T-helper 2 cell treated with Interferon-gamma antibody and Interleukin-4, amounts not matched to agents 5 μg/mL and 100 μg/mL, for 36 hours (primary cell): ENCODE data around the gene CTDSP2.
"Not testable (repeated sequence)": the region's sequence is repeated elsewhere in the genome, so short reads cannot be mapped to it uniquely, and the experiment has no call there.

Experiments used
- DNase-seq: peaks from one replicate; pipeline ENCODE4 v3.0.0; 2021; ENCODE audit warnings: low spot score
- H3K27ac Mint-ChIP-seq: one replicate; pipeline ENCODE4 v1.8.0; 2021; ENCODE audit warnings: mild to moderate bottlenecking, mixed read lengths
- H3K27me3 Mint-ChIP-seq: one replicate; pipeline ENCODE4 v1.8.0; 2021; ENCODE audit warnings: low read depth, mixed read lengths
- H3K36me3 Mint-ChIP-seq: one replicate; pipeline ENCODE4 v1.8.0; 2021; ENCODE audit warnings: low read depth, mixed read lengths
- H3K4me1 Mint-ChIP-seq: one replicate; pipeline ENCODE4 v1.8.0; 2021; ENCODE audit warnings: low read depth, mixed read lengths
- H3K4me3 Mint-ChIP-seq: one replicate; pipeline ENCODE4 v1.8.0; 2022; ENCODE audit warnings: mild to moderate bottlenecking, moderate library complexity, mixed read lengths
- H3K9me3 Mint-ChIP-seq: one replicate; pipeline ENCODE4 v1.8.0; 2021; ENCODE audit warnings: mixed read lengths

The CTDSP2 gene

DNA sequence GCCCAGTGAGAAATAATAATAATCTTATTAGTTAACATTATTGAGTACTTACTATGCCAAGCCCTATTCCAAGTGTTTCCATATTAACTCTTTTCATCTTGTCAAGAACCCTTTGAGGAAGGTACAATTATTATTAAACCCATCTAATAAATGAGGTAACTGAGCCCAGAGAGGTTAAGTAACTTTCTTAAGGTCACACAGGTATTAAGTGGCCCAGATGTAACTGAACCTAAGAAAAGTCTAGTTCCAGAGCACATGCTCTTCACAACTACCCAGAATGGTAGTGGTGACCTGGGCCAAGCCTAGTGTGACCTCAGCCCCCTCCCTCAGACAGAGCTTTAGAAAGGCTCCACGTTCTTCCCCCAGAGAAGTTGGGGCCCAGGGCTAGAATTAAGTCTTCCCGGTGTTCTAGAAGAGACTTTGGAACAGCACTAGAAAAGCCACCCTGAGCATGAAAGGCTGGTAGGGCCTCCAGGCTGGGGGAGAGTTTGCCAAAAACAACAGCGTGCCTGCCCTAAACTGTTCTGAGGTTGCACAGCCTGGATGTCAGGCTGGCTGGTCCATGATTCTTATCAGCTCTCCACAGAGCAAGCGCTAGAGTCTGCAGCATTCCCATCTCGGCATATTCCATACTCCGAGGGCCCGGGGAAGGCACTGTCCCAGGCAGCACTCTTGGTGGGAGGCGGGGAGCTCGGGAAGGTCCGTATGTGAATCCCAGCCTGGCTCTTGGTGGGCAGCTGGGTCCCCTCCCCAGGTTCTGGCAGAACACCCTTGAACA is 41.3 kb upstream of the CTDSP2 start:
- H3K27me3 Mint-ChIP-seq: peaks cover 14% of the 10 kb centered on the region
- DNase-seq: no peak
- no peaks in the 10 kb centered on the region for H3K9me3 Mint-ChIP-seq
- no peaks in the 10 kb centered on the region for H3K36me3 Mint-ChIP-seq
- H3K4me3 Mint-ChIP-seq: no peak overlapping the region
- H3K27ac Mint-ChIP-seq: no peak overlapping the region
- H3K4me1 Mint-ChIP-seq: peaks cover 10% of the 10 kb centered on the region

- peaks cover 15% of the 10 kb centered on the region for H3K27me3 Mint-ChIP-seq
- not testable (repeated sequence) for H3K36me3 Mint-ChIP-seq, H3K4me1 Mint-ChIP-seq, DNase-seq, H3K4me3 Mint-ChIP-seq, H3K9me3 Mint-ChIP-seq
- peak overlapping the region; percentile 0 for H3K27ac Mint-ChIP-seq
Observed at GRCh38 chr12:57886964-57887363, 40.4 kb upstream of the CTDSP2 start.

DNA sequence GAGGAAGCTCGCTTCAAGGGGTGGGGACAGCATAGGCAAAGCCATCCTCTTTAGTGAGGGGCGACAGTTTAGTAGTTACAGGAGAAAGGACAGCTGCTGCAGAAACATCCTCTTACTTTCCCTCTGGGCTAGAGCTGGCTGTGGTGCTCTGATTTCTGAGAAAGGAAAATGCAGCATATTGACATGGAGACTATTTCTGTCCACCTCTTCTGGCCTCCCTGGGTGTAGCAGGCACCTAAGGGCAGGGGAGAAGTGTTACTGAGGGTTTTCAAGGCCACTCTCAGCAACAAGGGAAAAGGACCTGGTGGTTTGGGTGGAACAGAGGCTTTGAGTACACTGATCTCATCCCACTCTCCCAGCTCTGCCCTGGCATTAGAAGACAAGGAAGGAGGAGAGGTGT is 40.0 kb upstream of the CTDSP2 start:
- Mint-ChIP-seq H3K36me3 (no peaks in the 10 kb centered on the region), H3K4me1 (peaks cover 10% of the 10 kb centered on the region)

DNA sequence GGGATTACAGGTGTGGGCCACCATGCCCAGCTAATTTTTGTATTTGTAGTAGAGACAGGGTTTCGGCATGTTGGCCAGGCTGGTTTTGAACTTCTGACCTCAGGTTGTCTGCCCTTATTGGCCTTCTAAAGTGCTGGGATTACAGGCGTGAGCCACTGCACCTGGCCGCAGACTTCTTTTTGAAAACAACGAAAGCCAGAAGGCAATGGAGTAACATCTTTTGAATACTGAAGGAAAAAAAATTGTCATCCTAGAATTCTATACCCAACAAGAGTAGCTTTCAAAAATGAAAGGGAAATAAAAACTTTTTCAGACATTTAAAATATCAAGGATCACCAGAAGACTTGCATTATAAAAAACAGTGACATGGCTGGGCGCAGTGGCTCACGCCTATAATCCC is 38.7 kb upstream of the CTDSP2 start:
- H3K27me3 Mint-ChIP-seq: peaks cover 14% of the 10 kb centered on the region
- peaks cover 10% of the 10 kb centered on the region for H3K4me1 Mint-ChIP-seq
- no peak overlapping the region for H3K4me3 Mint-ChIP-seq
- no peak overlapping the region for H3K27ac Mint-ChIP-seq
- H3K9me3 Mint-ChIP-seq: no peaks in the 10 kb centered on the region
- no peak for DNase-seq
- H3K36me3 Mint-ChIP-seq: no peaks in the 10 kb centered on the region

More for the DNA sequence above, 40.0 kb upstream of the CTDSP2 start:
- Mint-ChIP-seq H3K9me3 (no peaks in the 10 kb centered on the region), H3K4me3 (no peak overlapping the region), H3K27ac (peak overlapping the region; percentile 0), H3K27me3 (peaks cover 14% of the 10 kb centered on the region)
- no peak for DNase-seq

GRCh38 chr12:57883700-57884099 is 37.2 kb upstream of the CTDSP2 start:
- Mint-ChIP-seq H3K4me3 (no peak overlapping the region), H3K4me1 (peaks cover 7% of the 10 kb centered on the region), H3K27ac (no peak overlapping the region), H3K27me3 (peaks cover 14% of the 10 kb centered on the region), H3K36me3 (no peaks in the 10 kb centered on the region), H3K9me3 (no peaks in the 10 kb centered on the region)
- no peak for DNase-seq

DNA sequence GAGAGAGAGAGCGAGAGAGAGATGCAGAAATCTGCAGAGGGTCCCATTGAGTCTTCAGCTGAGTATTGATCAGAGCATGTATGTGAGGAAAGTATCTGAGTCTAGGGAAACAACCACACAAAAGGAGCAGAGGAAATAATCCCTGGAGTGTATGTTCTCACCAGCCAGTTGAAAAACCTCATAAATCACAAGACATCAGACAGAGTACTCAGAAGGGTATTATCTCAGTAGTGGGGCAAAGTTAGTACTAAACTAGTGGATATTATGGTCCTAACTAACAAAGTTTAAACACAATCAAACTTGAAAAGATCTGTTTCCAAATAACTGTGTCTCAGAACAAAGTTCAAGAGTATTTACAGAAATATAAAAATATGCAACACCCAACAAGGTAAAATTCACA is 36.5 kb upstream of the CTDSP2 start:
- H3K27me3 Mint-ChIP-seq: peaks cover 14% of the 10 kb centered on the region
- no peaks in the 10 kb centered on the region for H3K36me3 Mint-ChIP-seq
- no peaks in the 10 kb centered on the region for H3K9me3 Mint-ChIP-seq
- no peak overlapping the region for H3K4me3 Mint-ChIP-seq
- peaks cover 2% of the 10 kb centered on the region for H3K4me1 Mint-ChIP-seq
- DNase-seq: no peak
- H3K27ac Mint-ChIP-seq: no peak overlapping the region

- no peaks in the 10 kb centered on the region for H3K4me1 Mint-ChIP-seq
- no peaks in the 10 kb centered on the region for H3K36me3 Mint-ChIP-seq
- H3K27me3 Mint-ChIP-seq: peaks cover 14% of the 10 kb centered on the region
- DNase-seq: no peak
- no peak overlapping the region for H3K27ac Mint-ChIP-seq
- no peak overlapping the region for H3K4me3 Mint-ChIP-seq
- H3K9me3 Mint-ChIP-seq: no peaks in the 10 kb centered on the region
Observed at GRCh38 chr12:57882575-57882974, 36.0 kb upstream of the CTDSP2 start.

DNA sequence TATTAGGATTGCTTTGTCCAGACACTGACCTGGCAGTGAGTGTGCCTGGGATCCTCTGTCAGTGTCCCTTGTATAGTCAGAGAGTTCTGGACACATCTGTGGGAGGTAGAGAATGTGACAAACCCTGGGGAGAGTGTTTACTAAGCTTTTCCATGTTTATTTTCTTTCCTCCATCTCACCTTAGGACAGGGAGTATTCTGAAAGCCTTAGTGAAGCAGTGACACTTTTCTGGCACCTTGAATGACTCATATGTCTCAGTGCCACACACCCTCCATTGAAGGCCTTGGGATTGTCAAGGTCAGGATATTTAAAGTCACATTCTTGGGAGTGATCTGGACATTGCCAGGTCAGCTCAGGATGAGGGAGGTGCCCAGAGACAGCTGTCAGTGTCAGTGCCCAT is 34.9 kb upstream of the CTDSP2 start:
- Mint-ChIP-seq H3K36me3 (no peaks in the 10 kb centered on the region), H3K9me3 (no peaks in the 10 kb centered on the region), H3K27me3 (peaks cover 11% of the 10 kb centered on the region), H3K27ac (no peak overlapping the region), H3K4me3 (no peak overlapping the region), H3K4me1 (no peaks in the 10 kb centered on the region)
- no peak for DNase-seq

DNA sequence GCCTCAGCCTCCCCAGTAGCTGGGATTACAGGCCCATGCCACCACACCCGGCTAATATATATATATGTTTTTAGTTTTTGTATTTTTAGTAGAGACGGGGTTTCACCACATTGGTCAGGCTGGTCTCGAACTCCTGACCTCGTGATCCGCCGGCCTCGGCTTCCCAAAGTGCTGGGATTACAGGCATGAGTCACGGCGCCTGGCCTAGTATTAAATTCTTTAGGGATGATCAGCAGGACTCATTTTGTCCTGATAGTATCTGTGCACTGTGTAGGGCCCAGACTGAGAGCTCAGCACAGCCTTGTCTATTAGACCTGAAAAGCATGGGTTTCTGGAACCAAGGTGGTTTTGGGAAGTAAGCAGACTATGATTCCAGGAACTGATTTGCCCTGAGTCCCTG is 34.5 kb upstream of the CTDSP2 start:
- H3K4me3 Mint-ChIP-seq, H3K9me3 Mint-ChIP-seq, H3K4me1 Mint-ChIP-seq, H3K36me3 Mint-ChIP-seq, DNase-seq, H3K27ac Mint-ChIP-seq: not testable (repeated sequence)
- peaks cover 11% of the 10 kb centered on the region for H3K27me3 Mint-ChIP-seq

GRCh38 chr12:57877876-57878275 is 31.3 kb upstream of the CTDSP2 start:
- peaks cover 6% of the 10 kb centered on the region for H3K27me3 Mint-ChIP-seq
- peaks cover 3% of the 10 kb centered on the region for H3K4me1 Mint-ChIP-seq
- no peak overlapping the region for H3K27ac Mint-ChIP-seq
- DNase-seq: no peak
- no peak overlapping the region for H3K4me3 Mint-ChIP-seq
- no peaks in the 10 kb centered on the region for H3K36me3 Mint-ChIP-seq
- H3K9me3 Mint-ChIP-seq: no peaks in the 10 kb centered on the region

DNA sequence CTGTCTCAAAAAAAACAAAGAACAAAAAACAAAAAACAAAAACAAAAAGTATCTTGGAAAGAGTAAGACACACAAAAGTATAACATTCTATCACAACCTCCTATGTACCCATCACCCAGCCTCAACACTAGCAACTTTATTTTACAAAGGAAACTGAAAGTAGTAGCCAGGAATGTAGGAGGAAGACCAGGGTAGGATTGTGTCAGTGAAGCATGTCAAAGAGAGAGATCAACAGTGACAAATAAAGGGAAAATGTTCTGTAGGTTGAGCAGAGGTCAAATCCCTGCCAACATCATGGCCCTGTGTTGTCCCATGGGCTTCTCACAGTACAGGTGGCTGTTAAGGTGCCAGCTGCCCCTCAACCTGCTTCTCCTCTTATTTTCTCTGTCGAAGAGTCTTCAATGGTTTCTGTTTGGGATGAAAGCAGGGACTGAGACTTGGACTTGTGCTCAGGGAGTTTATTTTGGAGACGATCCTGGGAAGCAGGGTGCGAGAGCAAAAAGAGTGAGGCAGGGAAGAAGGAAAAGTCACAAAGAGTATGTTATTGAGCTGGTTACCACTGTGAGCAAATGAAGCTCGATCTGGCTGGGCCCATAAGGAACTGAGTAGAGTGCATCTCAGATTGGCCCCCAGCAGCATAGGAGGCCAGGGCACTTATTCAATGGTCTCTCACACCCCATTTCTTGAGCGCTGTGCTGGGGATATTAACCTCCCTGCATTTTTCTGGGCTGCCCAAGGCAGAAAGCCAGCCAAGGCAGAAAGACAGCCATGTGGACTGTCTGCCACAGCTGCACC is 29.4 kb upstream of the CTDSP2 start:
- Mint-ChIP-seq H3K27me3 (peaks cover 5% of the 10 kb centered on the region), H3K27ac (no peak overlapping the region), H3K4me3 (no peak overlapping the region), H3K4me1 (peaks cover 3% of the 10 kb centered on the region), H3K36me3 (no peaks in the 10 kb centered on the region), H3K9me3 (no peaks in the 10 kb centered on the region)
- no peak for DNase-seq

- DNase-seq: no peak
- H3K27me3 Mint-ChIP-seq: peaks cover 6% of the 10 kb centered on the region
- no peaks in the 10 kb centered on the region for H3K9me3 Mint-ChIP-seq
- H3K4me1 Mint-ChIP-seq: peaks cover 3% of the 10 kb centered on the region
- no peak overlapping the region for H3K4me3 Mint-ChIP-seq
- H3K36me3 Mint-ChIP-seq: no peaks in the 10 kb centered on the region
- H3K27ac Mint-ChIP-seq: no peak overlapping the region
Observed at GRCh38 chr12:57874166-57875108, 27.9 kb upstream of the CTDSP2 start.

GRCh38 chr12:57872362-57872761 is 25.8 kb upstream of the CTDSP2 start:
- Mint-ChIP-seq H3K27ac (no peak overlapping the region), H3K4me3 (no peak overlapping the region), H3K27me3 (peaks cover 6% of the 10 kb centered on the region), H3K4me1 (peaks cover 3% of the 10 kb centered on the region), H3K36me3 (no peaks in the 10 kb centered on the region), H3K9me3 (no peaks in the 10 kb centered on the region)
- no peak for DNase-seq

DNA sequence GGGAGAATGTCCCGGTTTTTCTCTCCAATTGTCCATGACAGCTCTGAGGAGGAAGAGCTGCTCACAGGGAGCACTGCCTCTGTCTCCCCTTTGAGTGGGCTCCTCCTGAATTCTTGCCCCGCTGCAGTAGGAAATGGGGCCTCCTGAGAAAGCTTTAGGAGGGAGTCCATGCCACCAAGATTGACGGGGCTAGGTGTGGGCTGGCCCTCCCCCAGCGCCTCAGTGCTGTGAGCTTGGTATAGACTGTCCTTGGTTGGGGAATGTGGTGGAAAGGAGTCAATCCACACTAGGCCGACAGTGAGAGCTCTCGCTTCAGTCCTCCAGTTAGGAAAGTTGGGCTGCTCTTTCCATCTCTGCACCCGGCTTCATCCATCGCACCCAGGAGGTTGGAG is 23.4 kb upstream of the CTDSP2 start:
- no peak for DNase-seq
- H3K4me1 Mint-ChIP-seq: peaks cover 3% of the 10 kb centered on the region
- no peaks in the 10 kb centered on the region for H3K36me3 Mint-ChIP-seq
- H3K4me3 Mint-ChIP-seq: no peak overlapping the region
- no peak overlapping the region for H3K27ac Mint-ChIP-seq
- H3K27me3 Mint-ChIP-seq: peaks cover 10% of the 10 kb centered on the region
- no peaks in the 10 kb centered on the region for H3K9me3 Mint-ChIP-seq
